ENCODE measurements around the gene HOXA4.
A peak's percentile ranks its signal among the peaks of the same experiment; 100 is the strongest.

HOXA4 gene

GRCh38 chr7:27163288-27164044, 32.9 kb upstream of the HOXA4 start:
- no peak overlapping the region for H3K9ac ChIP-seq (ENCODE audit: low read depth in 1 of 2, low read length in 2 of 2)
- H3K4me1 ChIP-seq (ENCODE audit: control insufficient read depth in 1 of 2, insufficient read depth in 2 of 2, low read length in 2 of 2): peaks cover 0 to 17% of the 10 kb centered on the region in 2 donors

GRCh38 chr7:27162561-27163287, 32.2 kb upstream of the HOXA4 start:
- peaks cover 87 to 89% of the 10 kb centered on the region in 2 donors for H3K27me3 ChIP-seq (ENCODE audit: control insufficient read depth in 1 of 2, insufficient read depth in 2 of 2, low read length in 2 of 2)
- H3K27ac ChIP-seq (ENCODE audit: low read depth, low read length): no peak overlapping the region
- H3K9ac ChIP-seq (ENCODE audit: low read depth in 1 of 2, low read length in 2 of 2): no peak overlapping the region

More at GRCh38 chr7:27163288-27164044, 32.9 kb upstream of the HOXA4 start:
- Histone ChIP-seq H3K27me3 (ENCODE audit: control insufficient read depth in 1 of 2, insufficient read depth in 2 of 2, low read length in 2 of 2) (peaks cover 89% of the 10 kb centered on the region in 2 donors), H3K4me3 (ENCODE audit: low read depth in 1 of 2, low read length in 2 of 2) (no peak overlapping the region), H3K36me3 (ENCODE audit: control insufficient read depth in 1 of 2, insufficient read depth in 2 of 2, low read length in 2 of 2) (no peaks in the 10 kb centered on the region), H3K27ac (ENCODE audit: low read depth, low read length) (no peak overlapping the region), H3K9me3 (ENCODE audit: control insufficient read depth in 1 of 2, low read length in 2 of 2) (no peaks in the 10 kb centered on the region)

GRCh38 chr7:27161721-27162560, 31.4 kb upstream of the HOXA4 start:
- no peaks in the 10 kb centered on the region for H3K9me3 ChIP-seq (ENCODE audit: control insufficient read depth in 1 of 2, low read length in 2 of 2)
- H3K27ac ChIP-seq (ENCODE audit: low read depth, low read length): no peak overlapping the region
- H3K4me1 ChIP-seq (ENCODE audit: control insufficient read depth in 1 of 2, insufficient read depth in 2 of 2, low read length in 2 of 2): peaks cover 0 to 17% of the 10 kb centered on the region in 2 donors
- no peak overlapping the region for H3K4me3 ChIP-seq (ENCODE audit: low read depth in 1 of 2, low read length in 2 of 2)
- H3K27me3 ChIP-seq (ENCODE audit: control insufficient read depth in 1 of 2, insufficient read depth in 2 of 2, low read length in 2 of 2): peaks cover 86 to 89% of the 10 kb centered on the region in 2 donors
- no peak overlapping the region for H3K9ac ChIP-seq (ENCODE audit: low read depth in 1 of 2, low read length in 2 of 2)
- no peaks in the 10 kb centered on the region for H3K36me3 ChIP-seq (ENCODE audit: control insufficient read depth in 1 of 2, insufficient read depth in 2 of 2, low read length in 2 of 2)

More at GRCh38 chr7:27162561-27163287, 32.2 kb upstream of the HOXA4 start:
- Histone ChIP-seq H3K4me1 (ENCODE audit: control insufficient read depth in 1 of 2, insufficient read depth in 2 of 2, low read length in 2 of 2) (peaks cover 0 to 17% of the 10 kb centered on the region in 2 donors), H3K4me3 (ENCODE audit: low read depth in 1 of 2, low read length in 2 of 2) (no peak overlapping the region), H3K36me3 (ENCODE audit: control insufficient read depth in 1 of 2, insufficient read depth in 2 of 2, low read length in 2 of 2) (no peaks in the 10 kb centered on the region), H3K9me3 (ENCODE audit: control insufficient read depth in 1 of 2, low read length in 2 of 2) (no peaks in the 10 kb centered on the region)

GRCh38 chr7:27161214-27161720, 30.7 kb upstream of the HOXA4 start:
- Histone ChIP-seq H3K36me3 (ENCODE audit: control insufficient read depth in 1 of 2, insufficient read depth in 2 of 2, low read length in 2 of 2) (no peaks in the 10 kb centered on the region), H3K9ac (ENCODE audit: low read depth in 1 of 2, low read length in 2 of 2) (no peak overlapping the region), H3K4me3 (ENCODE audit: low read depth in 1 of 2, low read length in 2 of 2) (peak overlapping the region; percentile 69 to 71), H3K4me1 (ENCODE audit: control insufficient read depth in 1 of 2, insufficient read depth in 2 of 2, low read length in 2 of 2) (peaks cover 0 to 19% of the 10 kb centered on the region in 2 donors), H3K9me3 (ENCODE audit: control insufficient read depth in 1 of 2, low read length in 2 of 2) (no peaks in the 10 kb centered on the region), H3K27ac (ENCODE audit: low read depth, low read length) (no peak overlapping the region), H3K27me3 (ENCODE audit: control insufficient read depth in 1 of 2, insufficient read depth in 2 of 2, low read length in 2 of 2) (peaks cover 84 to 89% of the 10 kb centered on the region in 2 donors)

- Histone ChIP-seq H3K4me1 (ENCODE audit: control insufficient read depth in 1 of 2, insufficient read depth in 2 of 2, low read length in 2 of 2) (peaks cover 0 to 22% of the 10 kb centered on the region in 2 donors), H3K9ac (ENCODE audit: low read depth in 1 of 2, low read length in 2 of 2) (peak overlapping the region in 1 of 2 donors; percentile 54), H3K27ac (ENCODE audit: low read depth, low read length) (no peak overlapping the region)
Measured at GRCh38 chr7:27160546-27161213, 30.1 kb upstream of the HOXA4 start.

GRCh38 chr7:27160145-27160545, 29.6 kb upstream of the HOXA4 start:
- Histone ChIP-seq H3K27me3 (ENCODE audit: control insufficient read depth in 1 of 2, insufficient read depth in 2 of 2, low read length in 2 of 2) (peaks cover 84 to 89% of the 10 kb centered on the region in 2 donors), H3K4me3 (ENCODE audit: low read depth in 1 of 2, low read length in 2 of 2) (peak overlapping the region; percentile 69 to 71), H3K4me1 (ENCODE audit: control insufficient read depth in 1 of 2, insufficient read depth in 2 of 2, low read length in 2 of 2) (peaks cover 3 to 25% of the 10 kb centered on the region in 2 donors), H3K36me3 (ENCODE audit: control insufficient read depth in 1 of 2, insufficient read depth in 2 of 2, low read length in 2 of 2) (no peaks in the 10 kb centered on the region), H3K27ac (ENCODE audit: low read depth, low read length) (no peak overlapping the region), H3K9me3 (ENCODE audit: control insufficient read depth in 1 of 2, low read length in 2 of 2) (no peaks in the 10 kb centered on the region), H3K9ac (ENCODE audit: low read depth in 1 of 2, low read length in 2 of 2) (no peak overlapping the region)

More at GRCh38 chr7:27160546-27161213, 30.1 kb upstream of the HOXA4 start:
- Histone ChIP-seq H3K4me3 (ENCODE audit: low read depth in 1 of 2, low read length in 2 of 2) (peak overlapping the region; percentile 69 to 71), H3K27me3 (ENCODE audit: control insufficient read depth in 1 of 2, insufficient read depth in 2 of 2, low read length in 2 of 2) (peaks cover 84 to 89% of the 10 kb centered on the region in 2 donors), H3K9me3 (ENCODE audit: control insufficient read depth in 1 of 2, low read length in 2 of 2) (no peaks in the 10 kb centered on the region), H3K36me3 (ENCODE audit: control insufficient read depth in 1 of 2, insufficient read depth in 2 of 2, low read length in 2 of 2) (no peaks in the 10 kb centered on the region)

- Histone ChIP-seq H3K27me3 (ENCODE audit: control insufficient read depth in 1 of 2, insufficient read depth in 2 of 2, low read length in 2 of 2) (peaks cover 84 to 89% of the 10 kb centered on the region in 2 donors), H3K36me3 (ENCODE audit: control insufficient read depth in 1 of 2, insufficient read depth in 2 of 2, low read length in 2 of 2) (no peaks in the 10 kb centered on the region), H3K9ac (ENCODE audit: low read depth in 1 of 2, low read length in 2 of 2) (no peak overlapping the region), H3K9me3 (ENCODE audit: control insufficient read depth in 1 of 2, low read length in 2 of 2) (no peaks in the 10 kb centered on the region), H3K27ac (ENCODE audit: low read depth, low read length) (no peak overlapping the region), H3K4me3 (ENCODE audit: low read depth in 1 of 2, low read length in 2 of 2) (peak overlapping the region; percentile 69 to 71), H3K4me1 (ENCODE audit: control insufficient read depth in 1 of 2, insufficient read depth in 2 of 2, low read length in 2 of 2) (peaks cover 4 to 20% of the 10 kb centered on the region in 2 donors)
Measured at GRCh38 chr7:27159266-27160144, 28.9 kb upstream of the HOXA4 start.

GRCh38 chr7:27158436-27159265, 28.1 kb upstream of the HOXA4 start:
- Histone ChIP-seq H3K4me3 (ENCODE audit: low read depth in 1 of 2, low read length in 2 of 2) (no peak overlapping the region), H3K9me3 (ENCODE audit: control insufficient read depth in 1 of 2, low read length in 2 of 2) (no peaks in the 10 kb centered on the region), H3K27ac (ENCODE audit: low read depth, low read length) (no peak overlapping the region), H3K9ac (ENCODE audit: low read depth in 1 of 2, low read length in 2 of 2) (no peak overlapping the region), H3K36me3 (ENCODE audit: control insufficient read depth in 1 of 2, insufficient read depth in 2 of 2, low read length in 2 of 2) (no peaks in the 10 kb centered on the region), H3K4me1 (ENCODE audit: control insufficient read depth in 1 of 2, insufficient read depth in 2 of 2, low read length in 2 of 2) (peaks cover 4 to 16% of the 10 kb centered on the region in 2 donors), H3K27me3 (ENCODE audit: control insufficient read depth in 1 of 2, insufficient read depth in 2 of 2, low read length in 2 of 2) (peaks cover 84 to 89% of the 10 kb centered on the region in 2 donors)
